Sigmoid colon (tissue), 4 donors: ENCODE measurements around the gene SPSB1.

Source experiments
- EP300 ChIP-seq, 4 donors: sonication (generic); formaldehyde crosslinking; IDR thresholded peaks; one replicate each; pipeline ENCODE4 v1.6.1; 2017; ENCODE audit warnings: antibody characterized with exemption in 4 of 4
- TF ChIP-seq, protein P1 (sequence below), 4 experiments: fragments of 450-650 bp in 3 of 4; fragments of 200-600 bp in 1 of 4; IDR thresholded peaks; one replicate each; pipeline ENCODE4 v1.5.1; 2016 to 2019; ENCODE audit warnings: antibody characterized with exemption in 4 of 4, mild to moderate bottlenecking in 3 of 4, moderate library complexity in 2 of 4

DNA sequence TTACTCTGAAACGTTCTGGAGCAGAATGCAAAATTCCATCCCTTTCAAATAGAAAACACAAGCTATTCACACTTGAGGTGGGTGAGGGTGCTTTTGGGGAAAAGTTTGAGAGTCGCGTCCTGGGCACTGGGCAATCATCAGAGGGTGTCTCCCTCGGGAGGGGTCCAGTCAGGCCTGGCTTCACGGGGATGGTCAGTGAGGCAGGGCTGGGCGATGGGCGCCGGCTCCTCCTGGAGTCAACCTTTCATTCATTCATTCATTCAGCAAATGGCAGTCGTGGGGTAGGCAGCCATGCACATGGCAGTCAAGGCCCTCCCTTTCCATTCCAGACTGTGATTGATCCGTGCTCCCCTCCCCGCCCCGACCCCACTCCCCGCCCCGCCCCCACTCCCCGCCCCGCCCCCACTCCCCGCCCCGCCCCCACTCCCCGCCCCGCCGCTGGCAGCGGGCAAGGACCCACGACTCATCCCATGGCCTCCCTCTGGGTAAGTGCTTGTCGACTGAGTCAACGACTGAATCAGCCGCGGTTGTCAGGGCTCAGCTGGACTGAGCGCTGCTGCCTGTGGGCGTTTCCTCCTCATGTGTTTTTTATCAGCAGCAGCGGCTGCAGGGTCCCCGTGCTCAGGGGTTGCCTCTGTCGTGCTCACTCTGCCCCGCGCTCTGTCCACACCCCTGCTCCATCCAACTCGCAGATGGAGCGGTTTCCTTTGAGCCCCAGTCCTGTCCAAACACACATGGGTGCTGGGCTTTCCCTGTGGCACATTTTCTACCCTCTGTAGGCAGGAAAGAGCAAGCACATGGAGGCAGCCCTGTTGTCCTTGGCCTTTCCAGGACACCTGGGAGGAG, 12.5 kb upstream of the SPSB1 start:
- no peak for TF ChIP-seq EP300 (IDR thresholded peaks at IDR 0.05)
- TF ChIP-seq, protein P1, sequence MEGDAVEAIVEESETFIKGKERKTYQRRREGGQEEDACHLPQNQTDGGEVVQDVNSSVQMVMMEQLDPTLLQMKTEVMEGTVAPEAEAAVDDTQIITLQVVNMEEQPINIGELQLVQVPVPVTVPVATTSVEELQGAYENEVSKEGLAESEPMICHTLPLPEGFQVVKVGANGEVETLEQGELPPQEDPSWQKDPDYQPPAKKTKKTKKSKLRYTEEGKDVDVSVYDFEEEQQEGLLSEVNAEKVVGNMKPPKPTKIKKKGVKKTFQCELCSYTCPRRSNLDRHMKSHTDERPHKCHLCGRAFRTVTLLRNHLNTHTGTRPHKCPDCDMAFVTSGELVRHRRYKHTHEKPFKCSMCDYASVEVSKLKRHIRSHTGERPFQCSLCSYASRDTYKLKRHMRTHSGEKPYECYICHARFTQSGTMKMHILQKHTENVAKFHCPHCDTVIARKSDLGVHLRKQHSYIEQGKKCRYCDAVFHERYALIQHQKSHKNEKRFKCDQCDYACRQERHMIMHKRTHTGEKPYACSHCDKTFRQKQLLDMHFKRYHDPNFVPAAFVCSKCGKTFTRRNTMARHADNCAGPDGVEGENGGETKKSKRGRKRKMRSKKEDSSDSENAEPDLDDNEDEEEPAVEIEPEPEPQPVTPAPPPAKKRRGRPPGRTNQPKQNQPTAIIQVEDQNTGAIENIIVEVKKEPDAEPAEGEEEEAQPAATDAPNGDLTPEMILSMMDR (IDR thresholded peaks at IDR 0.05), result no peak
